HUES6 (cell line): ENCODE measurements around the gene MPHOSPH10.
"Not testable (repeated sequence)": the region's sequence is repeated elsewhere in the genome, so short reads cannot be mapped to it uniquely, and the experiment has no call there.

Experiments
- H3K27ac ChIP-seq: 2 replicates; pipeline ENCODE4 v1.7.0; 2013; ENCODE audit warnings: low read depth, mild to moderate bottlenecking, low read length, inconsistent platforms
- H3K27me3 ChIP-seq: 2 replicates; pipeline ENCODE4 v1.6.1; 2013; ENCODE audit warnings: low read length; ENCODE audit not compliant: control insufficient read depth, insufficient read depth
- H3K36me3 ChIP-seq: 2 replicates; pipeline ENCODE4 v1.6.1; 2013; ENCODE audit warnings: low read length; ENCODE audit not compliant: control insufficient read depth, insufficient read depth
- H3K4me1 ChIP-seq: 2 replicates; pipeline ENCODE4 v1.6.1; 2013; ENCODE audit warnings: low read length; ENCODE audit not compliant: control insufficient read depth, insufficient read depth
- H3K4me3 ChIP-seq: 2 replicates; pipeline ENCODE4 v1.5.1; 2013; ENCODE audit warnings: low read depth, low read length
- H3K9ac ChIP-seq: one replicate; pipeline ENCODE4 v1.6.1; 2013; ENCODE audit warnings: mild to moderate bottlenecking, low read length
- H3K9me3 ChIP-seq: 2 replicates; pipeline ENCODE4 v1.6.1; 2013; ENCODE audit warnings: low read depth, low read length; ENCODE audit not compliant: control insufficient read depth, insufficient read depth

MPHOSPH10 gene

GRCh38 chr2:71178836-71179235, 48.4 kb downstream of the MPHOSPH10 start:
- not testable (repeated sequence) for H3K36me3 ChIP-seq, H3K9me3 ChIP-seq, H3K4me3 ChIP-seq, H3K27me3 ChIP-seq, H3K4me1 ChIP-seq, H3K9ac ChIP-seq, H3K27ac ChIP-seq

GRCh38 chr2:71181316-71181715, 50.9 kb downstream of the MPHOSPH10 start:
- no peak overlapping the region for H3K27ac ChIP-seq
- peaks cover 10% of the 10 kb centered on the region for H3K4me1 ChIP-seq
- no peaks in the 10 kb centered on the region for H3K9me3 ChIP-seq
- no peak overlapping the region for H3K4me3 ChIP-seq
- no peaks in the 10 kb centered on the region for H3K36me3 ChIP-seq
- no peaks in the 10 kb centered on the region for H3K27me3 ChIP-seq
- H3K9ac ChIP-seq: no peak overlapping the region

- H3K36me3 ChIP-seq, H3K27ac ChIP-seq, H3K27me3 ChIP-seq, H3K9me3 ChIP-seq, H3K4me3 ChIP-seq, H3K9ac ChIP-seq: not testable (repeated sequence)
- H3K4me1 ChIP-seq: 0 out of 2 replicates have a peak, but pooled peaks cover 14% of the 10 kb centered on the region
These were observed 53.1 kb downstream of the MPHOSPH10 start for GRCh38 chr2:71183306-71184115.

- Histone ChIP-seq H3K27ac (no peak overlapping the region), H3K9ac (no peak overlapping the region), H3K9me3 (no peaks in the 10 kb centered on the region), H3K4me3 (no peak overlapping the region), H3K36me3 (no peaks in the 10 kb centered on the region; the same call in 1 of the 2 replicates), H3K4me1 (0 out of 2 replicates have a peak, but pooled peaks cover 14% of the 10 kb centered on the region), H3K27me3 (no peaks in the 10 kb centered on the region)
These were observed 56.5 kb downstream of the MPHOSPH10 start for GRCh38 chr2:71186973-71187372.

GRCh38 chr2:71187589-71187988, 57.2 kb downstream of the MPHOSPH10 start:
- H3K4me1 ChIP-seq: 0 out of 2 replicates have a peak, but pooled peaks cover 14% of the 10 kb centered on the region
- H3K36me3 ChIP-seq: no peaks in the 10 kb centered on the region; the same call in 1 of the 2 replicates
- H3K27ac ChIP-seq: no peak overlapping the region
- no peaks in the 10 kb centered on the region for H3K27me3 ChIP-seq
- no peak overlapping the region for H3K9ac ChIP-seq
- no peaks in the 10 kb centered on the region for H3K9me3 ChIP-seq
- no peak overlapping the region for H3K4me3 ChIP-seq

GRCh38 chr2:71190656-71191569, 60.5 kb downstream of the MPHOSPH10 start:
- Histone ChIP-seq H3K4me3 (no peak overlapping the region), H3K4me1 (0 out of 2 replicates have a peak, but pooled peaks cover 9% of the 10 kb centered on the region), H3K36me3 (no peaks in the 10 kb centered on the region; the same call in 1 of the 2 replicates), H3K9ac (no peak overlapping the region), H3K27ac (no peak overlapping the region), H3K27me3 (no peaks in the 10 kb centered on the region), H3K9me3 (no peaks in the 10 kb centered on the region)

- H3K9ac ChIP-seq: no peak overlapping the region
- no peaks in the 10 kb centered on the region; the same call in 1 of the 2 replicates for H3K9me3 ChIP-seq
- no peaks in the 10 kb centered on the region; the same call in 1 of the 2 replicates for H3K36me3 ChIP-seq
- H3K27ac ChIP-seq: no peak overlapping the region
- 0 out of 2 replicates have a peak, but pooled peaks cover 9% of the 10 kb centered on the region for H3K4me1 ChIP-seq
- H3K4me3 ChIP-seq: no peak overlapping the region
- H3K27me3 ChIP-seq: no peaks in the 10 kb centered on the region
These were observed 61.1 kb downstream of the MPHOSPH10 start for GRCh38 chr2:71191570-71191943.
